Measurements from ENCODE around the gene FAM110A. TPM values are rescaled to one million over a fixed set of nuclear protein-coding genes. Genes with fewer than 3 reads are reported as not detected.
"Not testable (repeated sequence)": the region's sequence is repeated elsewhere in the genome, so short reads cannot be mapped to it uniquely, and the experiment has no call there.

The FAM110A gene
- total RNA-seq, 2 donors from 2014 or later, result 12.1 to 16.9 TPM

DNA sequence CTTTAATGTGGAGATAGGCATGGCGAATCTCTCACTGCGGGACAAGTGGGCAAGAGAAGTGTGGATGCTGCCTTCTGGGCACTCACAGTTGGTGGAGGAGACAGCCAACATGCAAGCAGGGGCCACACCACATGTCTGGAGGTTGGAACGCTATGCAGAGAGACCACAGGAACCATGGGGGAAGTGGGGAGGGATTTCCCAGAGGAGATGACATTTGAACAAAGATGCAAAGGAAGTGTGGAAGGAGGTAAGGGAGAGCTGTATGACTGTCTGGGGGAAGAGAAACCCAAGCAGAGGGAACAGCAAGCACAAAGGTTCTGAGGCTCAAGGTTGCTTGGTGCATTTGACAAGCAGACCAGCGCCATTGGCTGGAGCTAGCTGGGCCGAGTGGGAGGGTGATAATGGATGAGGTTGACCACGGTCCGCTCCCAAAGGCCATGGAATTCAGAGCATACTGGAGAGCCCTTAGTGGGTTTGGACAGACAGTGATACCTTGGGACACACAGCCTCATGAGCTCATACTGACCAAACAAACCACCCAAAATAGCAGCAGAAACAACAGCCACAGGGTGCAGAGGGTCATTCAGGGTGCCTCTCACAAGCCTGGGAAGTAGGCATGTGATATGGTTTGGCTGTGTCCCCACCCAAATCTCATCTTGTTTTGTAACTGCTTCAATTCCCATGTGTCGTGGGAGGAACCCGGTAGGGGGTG, 7.6 kb upstream of the FAM110A start:
- H3K27ac Mint-ChIP-seq, result no peak overlapping the region
- peaks cover 8% of the 10 kb centered on the region for H3K4me1 Mint-ChIP-seq
- H3K36me3 Mint-ChIP-seq (ENCODE audit: low read depth), result no peaks in the 10 kb centered on the region
- TF ChIP-seq, protein P1, sequence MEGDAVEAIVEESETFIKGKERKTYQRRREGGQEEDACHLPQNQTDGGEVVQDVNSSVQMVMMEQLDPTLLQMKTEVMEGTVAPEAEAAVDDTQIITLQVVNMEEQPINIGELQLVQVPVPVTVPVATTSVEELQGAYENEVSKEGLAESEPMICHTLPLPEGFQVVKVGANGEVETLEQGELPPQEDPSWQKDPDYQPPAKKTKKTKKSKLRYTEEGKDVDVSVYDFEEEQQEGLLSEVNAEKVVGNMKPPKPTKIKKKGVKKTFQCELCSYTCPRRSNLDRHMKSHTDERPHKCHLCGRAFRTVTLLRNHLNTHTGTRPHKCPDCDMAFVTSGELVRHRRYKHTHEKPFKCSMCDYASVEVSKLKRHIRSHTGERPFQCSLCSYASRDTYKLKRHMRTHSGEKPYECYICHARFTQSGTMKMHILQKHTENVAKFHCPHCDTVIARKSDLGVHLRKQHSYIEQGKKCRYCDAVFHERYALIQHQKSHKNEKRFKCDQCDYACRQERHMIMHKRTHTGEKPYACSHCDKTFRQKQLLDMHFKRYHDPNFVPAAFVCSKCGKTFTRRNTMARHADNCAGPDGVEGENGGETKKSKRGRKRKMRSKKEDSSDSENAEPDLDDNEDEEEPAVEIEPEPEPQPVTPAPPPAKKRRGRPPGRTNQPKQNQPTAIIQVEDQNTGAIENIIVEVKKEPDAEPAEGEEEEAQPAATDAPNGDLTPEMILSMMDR (conservative IDR thresholded peaks at IDR 0.05), result no peak
- H3K4me3 Mint-ChIP-seq, result no peak overlapping the region
- no peaks in the 10 kb centered on the region for H3K9me3 Mint-ChIP-seq
- H3K9ac ChIP-seq (ENCODE audit: extremely low read depth, low read length, poor library complexity, severe bottlenecking), result no peak overlapping the region
- no peaks in the 10 kb centered on the region for H3K9me3 ChIP-seq (ENCODE audit: control insufficient read depth, low read length)
- no peak overlapping the region for H3K27ac ChIP-seq (ENCODE audit: low read depth, low read length)
- no peaks in the 10 kb centered on the region for H3K27me3 Mint-ChIP-seq (ENCODE audit: insufficient read depth)
- H3K4me1 ChIP-seq (ENCODE audit: control insufficient read depth, insufficient read depth, low read length), result peaks cover 3% of the 10 kb centered on the region
- H3K27me3 ChIP-seq (ENCODE audit: control insufficient read depth, insufficient read depth, low read length, poor library complexity, severe bottlenecking), result no peaks in the 10 kb centered on the region
- no peak for DNase-seq
- whole genome bisulfite sequencing, 2 experiments (ENCODE audit: insufficient coverage in 1 of 2, insufficient read length in 1 of 2), result 95 to 100% methylated on average over 7 to 9 of the region's 9 CpGs
- no peaks in the 10 kb centered on the region for H3K36me3 ChIP-seq (ENCODE audit: control insufficient read depth, insufficient read depth, low read length)
- H3K4me3 ChIP-seq (ENCODE audit: low read length), result no peak overlapping the region

DNA sequence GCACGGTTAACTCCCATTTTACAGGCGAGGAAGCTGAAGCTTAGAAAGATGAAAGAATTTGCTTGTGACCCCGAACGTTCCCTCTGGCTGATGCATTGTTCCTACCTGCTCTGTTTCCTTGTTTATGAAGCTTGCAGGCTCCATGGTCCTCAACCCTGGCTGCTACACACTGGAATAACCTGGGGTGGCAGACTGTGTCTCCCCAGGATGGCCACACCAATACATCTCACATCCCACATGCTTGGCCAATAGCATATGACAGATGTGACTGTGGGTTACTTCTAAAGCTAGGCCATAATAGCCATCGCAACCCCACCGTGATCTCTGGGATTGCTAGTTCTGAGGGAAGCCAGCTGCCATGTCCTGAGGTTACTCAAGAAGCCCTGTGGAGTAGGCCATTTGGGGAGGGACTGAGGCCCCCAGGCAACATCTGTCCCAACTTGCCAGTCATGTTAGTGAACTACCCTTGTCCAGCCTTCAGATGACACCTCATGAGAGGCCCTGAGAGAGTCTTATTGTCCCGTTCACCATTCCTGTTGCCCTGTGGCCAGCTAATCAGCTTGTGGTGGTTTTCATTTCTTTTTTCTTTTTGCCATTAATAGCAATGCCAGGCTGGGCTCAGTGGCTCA, 6.7 kb upstream of the FAM110A start:
- Mint-ChIP-seq H3K4me3 (no peak overlapping the region), H3K27me3 (ENCODE audit: insufficient read depth) (no peaks in the 10 kb centered on the region), H3K27ac (no peak overlapping the region), H3K4me1 (peaks cover 8% of the 10 kb centered on the region), H3K36me3 (ENCODE audit: low read depth) (no peaks in the 10 kb centered on the region), H3K9me3 (no peaks in the 10 kb centered on the region)
- H3K27ac ChIP-seq (ENCODE audit: low read depth, low read length), result no peak overlapping the region
- H3K36me3 ChIP-seq (ENCODE audit: control insufficient read depth, insufficient read depth, low read length), result no peaks in the 10 kb centered on the region
- H3K9ac ChIP-seq (ENCODE audit: extremely low read depth, low read length, poor library complexity, severe bottlenecking), result no peak overlapping the region
- H3K4me3 ChIP-seq (ENCODE audit: low read length), result no peak overlapping the region
- H3K27me3 ChIP-seq (ENCODE audit: control insufficient read depth, insufficient read depth, low read length, poor library complexity, severe bottlenecking), result no peaks in the 10 kb centered on the region
- WGBS, 2 experiments (ENCODE audit: insufficient coverage in 1 of 2, insufficient read length in 1 of 2), result 93 to 98% methylated on average over 7 of the region's 7 CpGs
- DNase-seq, result no peak
- H3K9me3 ChIP-seq (ENCODE audit: control insufficient read depth, low read length), result no peaks in the 10 kb centered on the region
- peaks cover 3% of the 10 kb centered on the region for H3K4me1 ChIP-seq (ENCODE audit: control insufficient read depth, insufficient read depth, low read length)
- TF ChIP-seq, protein P1 (conservative IDR thresholded peaks at IDR 0.05), result no peak

DNA sequence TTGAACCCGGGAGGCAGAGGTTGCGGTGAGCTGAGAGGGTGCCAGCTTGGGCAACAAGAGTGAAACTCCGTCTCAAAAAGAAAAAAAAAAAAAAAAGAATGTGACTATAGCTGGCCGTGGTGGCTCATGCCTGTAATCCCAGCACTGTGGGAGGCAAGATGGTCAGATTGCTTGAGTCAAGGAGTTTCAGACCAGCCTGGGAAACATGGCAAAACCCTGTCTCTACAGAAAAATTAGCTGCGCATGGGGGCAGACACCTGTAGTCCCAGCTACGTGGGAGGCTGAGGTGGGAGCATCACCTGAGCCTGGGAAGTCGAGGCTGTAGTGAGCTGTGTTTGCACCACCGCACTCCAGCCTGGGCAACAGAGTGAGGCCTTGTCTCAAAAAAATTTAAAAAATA, 5.5 kb upstream of the FAM110A start:
- H3K4me1 Mint-ChIP-seq; H3K36me3 Mint-ChIP-seq (ENCODE audit: low read depth); H3K4me3 ChIP-seq (ENCODE audit: low read length); H3K27ac ChIP-seq (ENCODE audit: low read depth, low read length); H3K9me3 Mint-ChIP-seq; DNase-seq; H3K4me1 ChIP-seq (ENCODE audit: control insufficient read depth, insufficient read depth, low read length); H3K27ac Mint-ChIP-seq; H3K9me3 ChIP-seq (ENCODE audit: control insufficient read depth, low read length); H3K9ac ChIP-seq (ENCODE audit: extremely low read depth, low read length, poor library complexity, severe bottlenecking); H3K36me3 ChIP-seq (ENCODE audit: control insufficient read depth, insufficient read depth, low read length); H3K4me3 Mint-ChIP-seq; H3K27me3 ChIP-seq (ENCODE audit: control insufficient read depth, insufficient read depth, low read length, poor library complexity, severe bottlenecking); H3K27me3 Mint-ChIP-seq (ENCODE audit: insufficient read depth): not testable (repeated sequence)
- 92 to 100% methylated on average over 1 to 7 of the region's 8 CpGs for WGBS, 2 experiments (ENCODE audit: insufficient coverage in 1 of 2, insufficient read length in 1 of 2)

Data from endodermal cell (in vitro differentiated cells).